Embryonic facial prominence (tissue), 1 donor: ENCODE data around the gene ESR1.
"Not testable (repeated sequence)": the region's sequence is repeated elsewhere in the genome, so short reads cannot be mapped to it uniquely, and the experiment has no call there.

Source experiments
- DNase-seq: peaks from one replicate; pipeline ENCODE4 v3.0.0-alpha.2; 2016; ENCODE audit errors: extremely low spot score

Gene ESR1

GRCh38 chr6:151988199-151988598 lies 180.7 kb downstream of the ESR1 start:
- DNase-seq, result not testable (repeated sequence)

GRCh38 chr6:151992091-151992490 lies 184.6 kb downstream of the ESR1 start:
- DNase-seq, result no peak

GRCh38 chr6:151993364-151993763 lies 185.9 kb downstream of the ESR1 start:
- DNase-seq, result no peak

- no peak for DNase-seq
These were observed 191.3 kb downstream of the ESR1 start for GRCh38 chr6:151998784-151999183.

GRCh38 chr6:151999194-151999593 lies 191.7 kb downstream of the ESR1 start:
- DNase-seq, result no peak

- DNase-seq, result no peak
These were observed 193.9 kb downstream of the ESR1 start for GRCh38 chr6:152001408-152001807.

- DNase-seq, result no peak
These were observed 194.8 kb downstream of the ESR1 start for GRCh38 chr6:152002306-152002705.

GRCh38 chr6:152004036-152004566 lies 196.6 kb downstream of the ESR1 start:
- DNase-seq, result no peak

GRCh38 chr6:152004896-152005295 lies 197.4 kb downstream of the ESR1 start:
- DNase-seq, result no peak

GRCh38 chr6:152008779-152009178 lies 201.3 kb downstream of the ESR1 start:
- no peak for DNase-seq

- DNase-seq, result no peak
These were observed 204.7 kb downstream of the ESR1 start for GRCh38 chr6:152012227-152012626.

- DNase-seq, result no peak
These were observed 211.4 kb downstream of the ESR1 start for GRCh38 chr6:152018876-152019275.

GRCh38 chr6:152022303-152022702 lies 214.8 kb downstream of the ESR1 start:
- DNase-seq, result no peak

GRCh38 chr6:152023613-152024012 lies 216.1 kb downstream of the ESR1 start:
- no peak for DNase-seq

- no peak for DNase-seq
These were observed 218.8 kb downstream of the ESR1 start for GRCh38 chr6:152026291-152026690.

GRCh38 chr6:152026744-152027143 lies 219.3 kb downstream of the ESR1 start:
- DNase-seq, result not testable (repeated sequence)

- DNase-seq, result not testable (repeated sequence)
These were observed 226.3 kb downstream of the ESR1 start for GRCh38 chr6:152033765-152034164.

- no peak for DNase-seq
These were observed 227.1 kb downstream of the ESR1 start for GRCh38 chr6:152034631-152035030.

- DNase-seq, result no peak
These were observed 238.6 kb downstream of the ESR1 start for GRCh38 chr6:152046118-152046517.

- no peak for DNase-seq
These were observed 241.4 kb downstream of the ESR1 start for GRCh38 chr6:152048921-152049320.

GRCh38 chr6:152049502-152049901 lies 242.0 kb downstream of the ESR1 start:
- no peak for DNase-seq

- DNase-seq, result no peak
These were observed 243.1 kb downstream of the ESR1 start for GRCh38 chr6:152050451-152051195.

- DNase-seq, result no peak
These were observed 244.6 kb downstream of the ESR1 start for GRCh38 chr6:152052061-152052460.

GRCh38 chr6:152053332-152053731 lies 245.8 kb downstream of the ESR1 start:
- DNase-seq, result no peak
